Gastroesophageal sphincter (tissue), 4 donors: Measurements from ENCODE around the gene TBC1D9. TPM values are rescaled to one million over a fixed set of nuclear protein-coding genes. Genes with fewer than 3 reads are reported as not detected.

Experiments used
- ATAC-seq: fragments of 150-250 bp; one replicate; pipeline ENCODE4 v1.9.1; 2016; ENCODE audit warnings: mild to moderate bottlenecking, moderate library complexity
- H3K27ac ChIP-seq, 4 donors: fragments of 200-600 bp; sonication (generic) in 3 of 4; 1 replicate in 3 of 4; 2 replicates in 1 of 4; pipeline ENCODE4 v1.5.1; 2016 to 2019
- H3K27me3 ChIP-seq: fragments of 200-600 bp; sonication (generic); one replicate; pipeline ENCODE4 v1.5.1; 2019
- H3K36me3 ChIP-seq, 2 donors: fragments of 200-600 bp; sonication (generic); one replicate each; pipeline ENCODE4 v1.5.1; 2019; ENCODE audit warnings: control low read depth in 1 of 2
- H3K4me1 ChIP-seq, 3 donors: fragments of 200-600 bp; sonication (generic); 1 replicate in 2 of 3; 2 replicates in 1 of 3; pipeline ENCODE4 v1.5.1; 2016 to 2019; ENCODE audit warnings: control low read depth in 2 of 3
- H3K4me3 ChIP-seq, 2 donors: fragments of 200-600 bp; sonication (generic); one replicate each; pipeline ENCODE4 v1.5.1; 2019; ENCODE audit warnings: mild to moderate bottlenecking in 1 of 2, moderate library complexity in 1 of 2
- H3K9me3 ChIP-seq, 3 donors: fragments of 200-600 bp; sonication (generic); one replicate each; pipeline ENCODE4 v1.5.1; 2017 to 2019; ENCODE audit warnings: control low read depth in 2 of 3
- CTCF ChIP-seq, 4 experiments: fragments of 200-600 bp in 2 of 4; fragments of 450-650 bp in 2 of 4; sonication (generic) in 1 of 4; IDR thresholded peaks; one replicate each; pipeline ENCODE4 v1.5.1; 2017 to 2019; ENCODE audit warnings: antibody characterized with exemption in 4 of 4, mild to moderate bottlenecking in 2 of 4, moderate library complexity in 2 of 4
- EP300 ChIP-seq: sonication (generic); formaldehyde crosslinking; IDR thresholded peaks from one replicate; pipeline ENCODE4 v1.6.1; 2017; ENCODE audit warnings: antibody characterized with exemption, mild to moderate bottlenecking
- POLR2A ChIP-seq, 2 donors: fragments of 450-650 bp; IDR thresholded peaks; one replicate each; pipeline ENCODE4 v1.6.1; 2017; ENCODE audit warnings: antibody characterized with exemption in 2 of 2, mild to moderate bottlenecking in 2 of 2, moderate library complexity in 1 of 2
- POLR2AphosphoS5 ChIP-seq: sonication (generic); formaldehyde crosslinking; IDR thresholded peaks from one replicate; pipeline ENCODE4 v1.6.1; 2017; ENCODE audit warnings: antibody characterized with exemption
- WGBS, 2 donors: methylation state at CpG; one replicate each; pipeline ENCODE4 v1.1.5; 2018; ENCODE audit warnings: low coverage in 1 of 2; 5-methylcytosine and 5-hydroxymethylcytosine counted together
- total RNA-seq, 4 donors: library from RNA; depleted of rRNA; stranded (reverse); fragments of >200 nt; gene quantifications; one replicate each; pipeline ENCODE4 v1.1.0, GENCODE V29; 2016

Gene TBC1D9
- total RNA-seq, 4 donors from 2014 or later: 10.9 to 23.8 (median 16.6) TPM

- no peaks in the 10 kb centered on the region for H3K36me3 ChIP-seq
- no peaks in the 10 kb centered on the region for H3K9me3 ChIP-seq
- 81 to 88% methylated on average over 3 to 5 of the region's 5 CpGs for WGBS, 2 donors
- H3K27ac ChIP-seq: no peak overlapping the region
- no peaks in the 10 kb centered on the region for H3K27me3 ChIP-seq
- no peak overlapping the region for H3K4me3 ChIP-seq
- ATAC-seq: no peak
- H3K4me1 ChIP-seq: peaks cover 0 to 20% (median 0%) of the 10 kb centered on the region in 3 donors
- TF ChIP-seq POLR2AphosphoS5: no peak
- no peak for TF ChIP-seq CTCF (IDR thresholded peaks at IDR 0.05)
- TF ChIP-seq EP300: no peak
- no peak for TF ChIP-seq POLR2A (IDR thresholded peaks at IDR 0.05)
Observed at GRCh38 chr4:140725556-140725955, 30.6 kb downstream of the TBC1D9 start.

- no peak overlapping the region for H3K4me3 ChIP-seq
- H3K36me3 ChIP-seq: no peaks in the 10 kb centered on the region
- no peaks in the 10 kb centered on the region for H3K27me3 ChIP-seq
- no peak overlapping the region for H3K27ac ChIP-seq
- peaks cover 0 to 20% (median 0%) of the 10 kb centered on the region in 3 donors for H3K4me1 ChIP-seq
- ATAC-seq: no peak
- no peaks in the 10 kb centered on the region for H3K9me3 ChIP-seq
- TF ChIP-seq EP300 (no peak), POLR2AphosphoS5 (no peak)
- WGBS, 2 donors: 88 to 89% methylated on average over 5 of the region's 5 CpGs
Observed at GRCh38 chr4:140724760-140725159, 31.4 kb downstream of the TBC1D9 start.

GRCh38 chr4:140720387-140721304 is 35.5 kb downstream of the TBC1D9 start:
- Histone ChIP-seq H3K27ac (no peak overlapping the region), H3K4me3 (no peak overlapping the region), H3K4me1 (peaks cover 0 to 4% (median 0%) of the 10 kb centered on the region in 3 donors), H3K36me3 (no peaks in the 10 kb centered on the region), H3K9me3 (no peaks in the 10 kb centered on the region), H3K27me3 (no peaks in the 10 kb centered on the region)
- no peak for ATAC-seq
- WGBS, 2 donors: 61 to 69% methylated on average over 2 to 5 of the region's 9 CpGs
- TF ChIP-seq POLR2A (IDR thresholded peaks at IDR 0.05) (no peak), EP300 (no peak)

- no peak overlapping the region for H3K4me3 ChIP-seq
- ATAC-seq: no peak
- peaks cover 0 to 4% (median 0%) of the 10 kb centered on the region in 3 donors for H3K4me1 ChIP-seq
- no peak overlapping the region for H3K27ac ChIP-seq
- H3K36me3 ChIP-seq: no peaks in the 10 kb centered on the region
- no peaks in the 10 kb centered on the region for H3K27me3 ChIP-seq
- no peaks in the 10 kb centered on the region for H3K9me3 ChIP-seq
- WGBS, 2 donors: 90 to 100% methylated on average over 1 to 2 of the region's 2 CpGs
- TF ChIP-seq POLR2AphosphoS5 (no peak), EP300 (no peak), POLR2A (IDR thresholded peaks at IDR 0.05) (no peak), CTCF (IDR thresholded peaks at IDR 0.05) (no peak)
Observed at GRCh38 chr4:140719686-140720085, 36.5 kb downstream of the TBC1D9 start.

GRCh38 chr4:140719022-140719421 is 37.2 kb downstream of the TBC1D9 start:
- H3K36me3 ChIP-seq: no peaks in the 10 kb centered on the region
- H3K27ac ChIP-seq: no peak overlapping the region
- no peak for ATAC-seq
- no peaks in the 10 kb centered on the region for H3K27me3 ChIP-seq
- WGBS, 2 donors: 75 to 92% methylated on average over 1 to 2 of the region's 2 CpGs
- TF ChIP-seq CTCF (IDR thresholded peaks at IDR 0.05) (no peak), EP300 (no peak), POLR2AphosphoS5 (no peak)
- no peaks in the 10 kb centered on the region for H3K9me3 ChIP-seq
- H3K4me1 ChIP-seq: peaks cover 0 to 4% (median 0%) of the 10 kb centered on the region in 3 donors
- H3K4me3 ChIP-seq: no peak overlapping the region
